GM23338 (cell line): Measurements from ENCODE around the gene GPHN. TPM values are rescaled to one million over a fixed set of nuclear protein-coding genes. Genes with fewer than 3 reads are reported as not detected.

ENCODE experiments used
- ATAC-seq: fragments of 200-7000 bp; cut with Tn5 transposase; 3 replicates; pipeline ENCODE4 v1.9.1; 2020
- DNase-seq: peaks from one replicate; pipeline ENCODE4 v3.0.0-alpha.2; 2015; ENCODE audit warnings: low spot score
- H2AFZ ChIP-seq: fragments of 200-600 bp; sonication (generic); 2 replicates; pipeline ENCODE4 v1.8.0; 2016; ENCODE audit warnings: antibody characterized with exemption, mild to moderate bottlenecking, moderate library complexity
- H3F3A ChIP-seq: fragments of 200-600 bp; sonication (generic); replicated peaks from 2 replicates; pipeline ENCODE4 v1.8.0; 2017; ENCODE audit warnings: antibody characterized with exemption, mixed run types, low read depth
- H3K27ac ChIP-seq: fragments of 200-600 bp; sonication (generic); 2 replicates; pipeline ENCODE4 v1.6.1; 2016; ENCODE audit warnings: low read depth
- H3K27me3 ChIP-seq: fragments of 200-600 bp; sonication (generic); 2 replicates; pipeline ENCODE4 v1.8.0; 2016; ENCODE audit warnings: mild to moderate bottlenecking, mixed run types, moderate library complexity; ENCODE audit not compliant: insufficient read depth
- H3K36me3 ChIP-seq: fragments of 200-600 bp; sonication (generic); 2 replicates; pipeline ENCODE4 v1.8.0; 2016; ENCODE audit warnings: mild to moderate bottlenecking; ENCODE audit not compliant: insufficient read depth
- H3K4me1 ChIP-seq: fragments of 200-600 bp; sonication (generic); 2 replicates; pipeline ENCODE4 v1.8.0; 2016; ENCODE audit warnings: mild to moderate bottlenecking, moderate library complexity; ENCODE audit not compliant: insufficient read depth
- H3K4me2 ChIP-seq: fragments of 200-600 bp; sonication (generic); 2 replicates; pipeline ENCODE4 v1.7.1; 2017; ENCODE audit warnings: mixed run types
- H3K4me3 ChIP-seq: fragments of 200-600 bp; sonication (generic); 2 replicates; pipeline ENCODE4 v1.6.1; 2016; ENCODE audit warnings: mixed run types
- H3K79me2 ChIP-seq: fragments of 200-600 bp; sonication (generic); replicated peaks from 2 replicates; pipeline ENCODE4 v1.8.0; 2017; ENCODE audit warnings: mild to moderate bottlenecking; ENCODE audit not compliant: insufficient read depth
- H3K9me2 ChIP-seq: fragments of 200-600 bp; sonication (generic); 2 replicates; pipeline ENCODE4 v1.8.0; 2017; ENCODE audit not compliant: insufficient read depth
- H4K20me1 ChIP-seq: fragments of 200-600 bp; sonication (generic); replicated peaks from 2 replicates; pipeline ENCODE4 v1.8.0; 2017; ENCODE audit warnings: mild to moderate bottlenecking; ENCODE audit not compliant: insufficient read depth
- H3K27ac Mint-ChIP-seq: 2 replicates; pipeline ENCODE4 v1.8.0; 2020; ENCODE audit warnings: inconsistent platforms, mild to moderate bottlenecking, moderate library complexity, mixed read lengths
- H3K27me3 Mint-ChIP-seq: 3 replicates; pipeline ENCODE4 v1.8.0; 2022; ENCODE audit warnings: low read depth, mild to moderate bottlenecking, moderate library complexity, mixed read lengths, inconsistent platforms; ENCODE audit not compliant: insufficient read depth, poor library complexity
- H3K36me3 Mint-ChIP-seq: 3 replicates; pipeline ENCODE4 v1.8.0; 2021; ENCODE audit warnings: low read depth, mild to moderate bottlenecking, inconsistent platforms, moderate library complexity, mixed read lengths
- H3K4me1 Mint-ChIP-seq: 3 replicates; pipeline ENCODE4 v1.8.0; 2020; ENCODE audit warnings: mild to moderate bottlenecking, inconsistent platforms, mixed read lengths
- H3K4me3 Mint-ChIP-seq: 3 replicates; pipeline ENCODE4 v1.8.0; 2021; ENCODE audit warnings: moderate library complexity, mild to moderate bottlenecking, inconsistent platforms, mixed read lengths
- H3K9me3 Mint-ChIP-seq: 3 replicates; pipeline ENCODE4 v1.8.0; 2020; ENCODE audit warnings: moderate library complexity, mild to moderate bottlenecking, inconsistent platforms, mixed read lengths
- CREB1 ChIP-seq: fragments of 250-450 bp; sonication (Bioruptor Pico); IDR thresholded peaks from 2 replicates; pipeline ENCODE4 v1.5.0; 2020; ENCODE audit warnings: low read depth, mild to moderate bottlenecking, moderate library complexity
- EZH2 ChIP-seq: fragments of 200-600 bp; sonication (generic); IDR thresholded peaks from one replicate; pipeline ENCODE4 v1.8.0; 2017; ENCODE audit warnings: antibody characterized with exemption, mild to moderate bottlenecking, low read depth; ENCODE audit not compliant: unreplicated experiment
- EZH2phosphoT487 ChIP-seq: fragments of 200-600 bp; sonication (generic); IDR thresholded peaks from one replicate; pipeline ENCODE4 v1.8.1; 2018; ENCODE audit warnings: antibody characterized with exemption; ENCODE audit not compliant: unreplicated experiment
- JUNB ChIP-seq: IDR thresholded peaks from one replicate; pipeline ENCODE4 v1.6.1; 2016; ENCODE audit warnings: antibody characterized with exemption; ENCODE audit not compliant: unreplicated experiment
- NANOG ChIP-seq: IDR thresholded peaks from 2 replicates; pipeline ENCODE4 v1.6.1; 2016; ENCODE audit warnings: antibody characterized with exemption, borderline replicate concordance
- STAT1 ChIP-seq: IDR thresholded peaks from one replicate; pipeline ENCODE4 v1.6.1; 2016; ENCODE audit warnings: antibody characterized with exemption; ENCODE audit not compliant: unreplicated experiment
- ZNF114 ChIP-seq: fragments of 250-450 bp; sonication (Bioruptor Pico); IDR thresholded peaks from 2 replicates; pipeline ENCODE4 v1.5.0; 2020; ENCODE audit warnings: mild to moderate bottlenecking, moderate library complexity
- ZNF331 ChIP-seq: fragments of 250-450 bp; sonication (Bioruptor Pico); IDR thresholded peaks from 2 replicates; pipeline ENCODE4 v1.5.0; 2020; ENCODE audit warnings: low read depth, mild to moderate bottlenecking, moderate library complexity
- polyA plus RNA-seq: library from polyadenylated mRNA; unstranded; fragments of >200 nt; fragmentation: Nextera tagmentation; extraction: Ambion mirVana; gene quantifications from 2 replicates; pipeline ENCODE4 v1.2.1, GENCODE V29; 2016
- total RNA-seq: library from RNA; depleted of rRNA; stranded (reverse); fragments of >200 nt; shearing (Covaris generic); gene quantifications from 2 replicates; pipeline ENCODE4 v1.2.3, GENCODE V29; 2014
- TF ChIP-seq, protein P1 (sequence below), 2 experiments: fragments of 200-600 bp in 1 of 2; sonication (generic) in 1 of 2; conservative IDR thresholded peaks; 2 replicates each; pipeline versions ENCODE4 v1.5.1 to v1.6.1; 2016 to 2017; ENCODE audit warnings: antibody characterized with exemption in 2 of 2, low read depth in 2 of 2, mild to moderate bottlenecking in 2 of 2, moderate library complexity in 1 of 2
- TF ChIP-seq, protein P2 (sequence below): IDR thresholded peaks from 2 replicates; pipeline ENCODE4 v1.6.1; 2016; ENCODE audit warnings: antibody characterized with exemption

GPHN gene
- total and polyA plus RNA-seq, 2 experiments from 2014 or later, result 17.6 to 20.6 TPM

DNA sequence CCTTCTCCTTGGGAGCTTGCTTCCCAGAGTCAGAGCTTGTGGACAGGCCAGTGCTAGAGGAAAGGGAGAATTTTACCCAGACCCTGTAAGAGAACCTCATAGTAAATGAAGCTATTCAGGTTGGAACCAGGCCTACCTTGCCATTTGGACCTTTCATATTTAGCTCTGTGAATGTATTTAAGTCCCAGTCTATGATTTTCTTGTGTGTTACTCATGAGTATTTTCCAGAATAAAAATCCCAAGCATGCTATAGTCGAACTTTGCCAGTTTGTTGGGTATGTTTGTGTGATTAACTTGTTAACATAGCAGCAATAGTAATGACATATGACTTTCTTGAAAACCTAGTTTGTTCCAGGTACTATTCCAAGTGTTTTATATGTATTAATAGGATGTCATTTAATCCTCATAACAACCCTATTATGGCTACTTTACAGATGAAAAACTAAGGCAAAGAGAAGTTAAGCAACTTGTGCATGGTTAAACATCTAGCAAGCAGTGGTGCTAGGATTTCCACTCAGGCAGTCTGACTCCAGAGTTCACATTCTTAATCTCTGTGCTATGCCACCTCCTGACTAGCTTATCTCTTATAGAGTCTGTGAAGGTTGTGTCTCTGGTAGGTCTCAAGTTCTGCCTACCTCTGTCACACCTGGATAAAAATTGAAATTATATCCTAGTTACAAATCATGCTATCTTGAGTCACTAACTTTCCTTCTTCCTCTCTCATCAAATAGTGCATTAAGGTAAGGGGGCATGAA, 633.4 kb downstream of the GPHN start:
- H3K9me2 ChIP-seq, result no peaks in the 10 kb centered on the region
- no peak overlapping the region for H3K4me2 ChIP-seq
- H3K27me3 ChIP-seq, result no peaks in the 10 kb centered on the region
- H3K27me3 Mint-ChIP-seq, result no peaks in the 10 kb centered on the region
- no peaks in the 10 kb centered on the region for H3K9me3 Mint-ChIP-seq
- H3K36me3 Mint-ChIP-seq, result no peaks in the 10 kb centered on the region
- no peaks in the 10 kb centered on the region for H3F3A ChIP-seq
- H2AFZ ChIP-seq, result no peak overlapping the region
- TF ChIP-seq NANOG, result no peak
- no peak overlapping the region for H3K27ac Mint-ChIP-seq
- H3K36me3 ChIP-seq, result no peaks in the 10 kb centered on the region
- no peak overlapping the region for H3K27ac ChIP-seq
- no peak overlapping the region for H3K4me3 Mint-ChIP-seq
- H3K79me2 ChIP-seq, result no peaks in the 10 kb centered on the region
- no peak overlapping the region for H3K4me3 ChIP-seq
- H4K20me1 ChIP-seq, result no peaks in the 10 kb centered on the region
- DNase-seq (no peak), ATAC-seq (no peak)
- no peaks in the 10 kb centered on the region for H3K4me1 ChIP-seq
- no peaks in the 10 kb centered on the region for H3K4me1 Mint-ChIP-seq

DNA sequence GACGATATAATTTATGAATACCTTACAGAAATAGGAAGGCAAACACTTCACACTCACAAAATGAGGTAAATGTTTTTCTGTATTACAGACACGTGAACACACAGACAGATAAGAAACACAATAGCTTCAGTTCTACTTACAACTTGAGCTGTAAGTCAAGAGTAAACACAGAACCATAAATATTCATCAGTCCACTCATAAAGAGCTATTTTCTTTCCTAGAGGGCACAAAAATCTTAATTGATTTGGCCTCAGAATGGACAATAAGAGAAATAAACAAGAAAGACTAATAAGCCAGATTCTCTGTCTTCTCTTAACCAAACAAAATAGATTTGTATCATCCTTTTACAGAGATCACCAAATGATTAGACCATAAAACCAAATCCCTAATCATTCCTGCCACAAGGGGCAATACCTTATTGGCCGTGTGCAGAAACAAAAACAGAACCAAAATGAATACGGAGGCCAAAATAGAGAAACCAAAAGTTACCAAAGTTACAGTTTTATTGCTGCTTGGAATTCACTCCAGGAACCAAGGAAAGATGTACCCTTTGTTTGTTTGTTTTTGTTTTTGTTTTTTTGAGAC, 643.2 kb downstream of the GPHN start:
- DNase-seq, result peak; percentile 46
- no peaks in the 10 kb centered on the region for H3K36me3 Mint-ChIP-seq
- Histone ChIP-seq H3K79me2 (no peaks in the 10 kb centered on the region), H3K4me3 (no peak overlapping the region), H2AFZ (no peak overlapping the region), H3K4me1 (peaks cover 3% of the 10 kb centered on the region; the same call in 1 of the 2 replicates), H3K27ac (no peak overlapping the region), H3K4me2 (no peak overlapping the region), H4K20me1 (no peaks in the 10 kb centered on the region), H3K9me2 (no peaks in the 10 kb centered on the region), H3F3A (no peaks in the 10 kb centered on the region), H3K27me3 (no peaks in the 10 kb centered on the region), H3K36me3 (no peaks in the 10 kb centered on the region)
- H3K4me3 Mint-ChIP-seq, result no peak overlapping the region
- no peaks in the 10 kb centered on the region for H3K9me3 Mint-ChIP-seq
- H3K4me1 Mint-ChIP-seq, result peaks cover 6% of the 10 kb centered on the region; the same call in 2 of the 3 replicates
- ATAC-seq, result no peak; the same call in 2 of the 3 replicates
- no peak overlapping the region for H3K27ac Mint-ChIP-seq
- no peaks in the 10 kb centered on the region for H3K27me3 Mint-ChIP-seq
- TF ChIP-seq JUNB, result no peak
- TF ChIP-seq ZNF331 (CRISPR knock-in tag), result no peak
- TF ChIP-seq, protein P1, sequence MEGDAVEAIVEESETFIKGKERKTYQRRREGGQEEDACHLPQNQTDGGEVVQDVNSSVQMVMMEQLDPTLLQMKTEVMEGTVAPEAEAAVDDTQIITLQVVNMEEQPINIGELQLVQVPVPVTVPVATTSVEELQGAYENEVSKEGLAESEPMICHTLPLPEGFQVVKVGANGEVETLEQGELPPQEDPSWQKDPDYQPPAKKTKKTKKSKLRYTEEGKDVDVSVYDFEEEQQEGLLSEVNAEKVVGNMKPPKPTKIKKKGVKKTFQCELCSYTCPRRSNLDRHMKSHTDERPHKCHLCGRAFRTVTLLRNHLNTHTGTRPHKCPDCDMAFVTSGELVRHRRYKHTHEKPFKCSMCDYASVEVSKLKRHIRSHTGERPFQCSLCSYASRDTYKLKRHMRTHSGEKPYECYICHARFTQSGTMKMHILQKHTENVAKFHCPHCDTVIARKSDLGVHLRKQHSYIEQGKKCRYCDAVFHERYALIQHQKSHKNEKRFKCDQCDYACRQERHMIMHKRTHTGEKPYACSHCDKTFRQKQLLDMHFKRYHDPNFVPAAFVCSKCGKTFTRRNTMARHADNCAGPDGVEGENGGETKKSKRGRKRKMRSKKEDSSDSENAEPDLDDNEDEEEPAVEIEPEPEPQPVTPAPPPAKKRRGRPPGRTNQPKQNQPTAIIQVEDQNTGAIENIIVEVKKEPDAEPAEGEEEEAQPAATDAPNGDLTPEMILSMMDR (conservative IDR thresholded peaks at IDR 0.05; ENCODE audit: low read depth in 2 of 2), result peak; percentile 39 to 65; a peak in 3 of 4 replicates

DNA sequence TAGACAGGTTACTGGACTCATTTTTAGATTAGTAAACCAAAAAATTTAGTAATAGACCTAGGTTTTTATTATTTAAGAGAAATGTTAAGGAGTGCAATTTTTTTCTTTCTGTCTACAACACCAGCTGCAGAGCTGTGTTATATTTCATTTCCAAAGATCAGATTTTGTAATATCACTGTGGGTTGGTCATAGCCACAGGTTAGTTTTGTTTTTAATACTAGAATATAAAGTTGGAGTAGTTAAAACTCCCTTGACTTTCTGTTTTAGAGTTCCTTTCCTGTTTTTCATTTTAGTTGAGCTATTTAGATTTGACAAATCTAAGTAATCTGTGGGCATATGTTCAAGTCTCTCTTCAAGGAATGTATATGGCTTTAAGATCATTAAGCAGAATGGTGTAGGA, 650.6 kb downstream of the GPHN start:
- peaks cover 10% of the 10 kb centered on the region; the same call in 2 of the 3 replicates for H3K4me1 Mint-ChIP-seq
- Histone ChIP-seq H3K4me3 (no peak overlapping the region), H3K9me2 (no peaks in the 10 kb centered on the region), H2AFZ (no peak overlapping the region), H3K4me2 (no peak overlapping the region), H3F3A (no peaks in the 10 kb centered on the region), H3K4me1 (peaks cover 3% of the 10 kb centered on the region; the same call in 1 of the 2 replicates), H3K79me2 (no peaks in the 10 kb centered on the region), H3K27me3 (no peaks in the 10 kb centered on the region), H3K36me3 (no peaks in the 10 kb centered on the region), H4K20me1 (no peaks in the 10 kb centered on the region), H3K27ac (no peak overlapping the region)
- H3K9me3 Mint-ChIP-seq, result no peaks in the 10 kb centered on the region
- ATAC-seq (no peak), DNase-seq (no peak)
- no peak overlapping the region for H3K27ac Mint-ChIP-seq
- no peak overlapping the region for H3K4me3 Mint-ChIP-seq
- H3K27me3 Mint-ChIP-seq, result no peaks in the 10 kb centered on the region
- H3K36me3 Mint-ChIP-seq, result no peaks in the 10 kb centered on the region
- TF ChIP-seq JUNB, result no peak
- TF ChIP-seq CREB1 (CRISPR knock-in tag), result no peak
- TF ChIP-seq NANOG, result no peak
- TF ChIP-seq EZH2, result no peak
- no peak for TF ChIP-seq STAT1
- TF ChIP-seq ZNF331 (CRISPR knock-in tag), result no peak
- TF ChIP-seq EZH2phosphoT487, result no peak
- TF ChIP-seq ZNF114 (CRISPR knock-in tag), result no peak
- TF ChIP-seq, protein P2, sequence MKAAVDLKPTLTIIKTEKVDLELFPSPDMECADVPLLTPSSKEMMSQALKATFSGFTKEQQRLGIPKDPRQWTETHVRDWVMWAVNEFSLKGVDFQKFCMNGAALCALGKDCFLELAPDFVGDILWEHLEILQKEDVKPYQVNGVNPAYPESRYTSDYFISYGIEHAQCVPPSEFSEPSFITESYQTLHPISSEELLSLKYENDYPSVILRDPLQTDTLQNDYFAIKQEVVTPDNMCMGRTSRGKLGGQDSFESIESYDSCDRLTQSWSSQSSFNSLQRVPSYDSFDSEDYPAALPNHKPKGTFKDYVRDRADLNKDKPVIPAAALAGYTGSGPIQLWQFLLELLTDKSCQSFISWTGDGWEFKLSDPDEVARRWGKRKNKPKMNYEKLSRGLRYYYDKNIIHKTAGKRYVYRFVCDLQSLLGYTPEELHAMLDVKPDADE, result no peak
- TF ChIP-seq, protein P1 (conservative IDR thresholded peaks at IDR 0.05; ENCODE audit: low read depth in 2 of 2), result no peak
